ENCODE data around the gene LBH.
A peak's percentile ranks its signal among the peaks of the same experiment; 100 is the strongest.

LBH gene

DNA sequence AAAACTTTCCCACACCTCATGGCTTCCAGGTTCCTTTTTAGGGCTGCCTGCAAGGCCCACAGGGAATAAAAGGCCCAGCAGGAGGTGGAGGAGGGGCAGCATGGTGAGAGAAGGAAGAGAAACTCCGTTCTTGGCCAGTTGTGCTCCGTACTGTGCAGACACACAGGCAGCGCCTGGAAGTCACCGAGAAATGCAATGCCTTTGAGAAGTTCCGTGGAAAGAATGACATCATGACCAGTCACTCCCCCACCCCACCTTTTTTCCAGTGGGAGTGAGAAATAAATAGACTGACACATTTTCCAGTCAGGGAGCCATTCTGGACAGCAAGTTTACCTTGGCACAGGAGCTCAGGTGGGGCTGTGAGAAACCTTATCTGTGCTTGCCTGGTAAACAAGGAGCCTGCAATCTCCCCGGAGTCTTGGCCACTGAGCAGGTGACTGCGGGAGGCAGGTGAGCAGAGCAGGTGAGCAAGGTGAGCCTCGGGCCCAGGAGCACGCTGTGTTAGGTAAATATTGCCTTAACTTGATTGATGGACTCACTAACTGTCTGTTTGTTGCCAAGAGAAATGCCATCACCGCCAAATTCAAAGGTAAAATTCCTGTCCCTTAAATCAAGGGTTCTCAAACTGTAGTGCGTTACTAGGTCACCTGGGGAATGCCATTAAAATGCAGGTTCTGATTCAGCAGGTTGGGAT lies 13.5 kb upstream of the LBH start:
- DNase-seq (ENCODE audit: low spot score): peak; percentile 61

DNA sequence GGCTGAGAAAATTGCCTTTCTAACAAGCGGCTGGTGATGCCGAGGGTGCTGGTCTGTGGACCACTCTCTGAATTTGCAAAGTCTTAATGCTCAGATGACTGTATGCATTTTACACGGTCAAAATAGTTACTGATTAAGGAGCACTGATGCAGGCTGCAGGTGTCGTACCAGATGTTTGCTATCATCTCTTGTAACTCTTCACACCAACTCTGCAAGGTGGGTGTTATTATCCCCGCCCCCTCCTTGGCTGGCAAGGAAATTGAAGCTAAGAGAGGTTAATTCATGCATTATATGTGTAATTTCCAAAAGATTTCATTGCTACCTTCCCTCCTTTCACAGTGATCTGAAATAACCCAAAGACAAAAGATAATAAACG lies 13.0 kb upstream of the LBH start:
- DNase-seq (ENCODE audit: low spot score): no peak

DNA sequence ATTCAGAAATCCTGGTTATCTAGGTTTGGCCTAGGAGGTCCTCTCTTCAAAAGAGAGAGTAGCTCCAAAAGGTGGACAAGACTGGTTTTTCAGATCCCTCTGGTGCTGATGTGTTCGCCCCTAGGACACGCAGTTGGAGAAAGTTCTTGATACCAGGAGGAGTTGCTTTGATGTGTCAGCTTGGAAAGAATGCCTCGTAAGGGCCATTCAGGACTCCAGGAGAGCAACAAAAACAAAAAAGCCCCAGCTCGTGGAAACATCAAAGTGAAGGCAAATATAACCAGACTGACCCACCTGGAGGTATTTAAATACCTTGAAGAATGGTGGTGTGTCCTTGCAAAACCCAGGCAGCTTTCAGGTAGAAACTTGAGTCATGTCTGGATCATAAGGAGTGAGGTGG lies 12.5 kb upstream of the LBH start:
- peak; percentile 19 for DNase-seq (ENCODE audit: low spot score)

DNA sequence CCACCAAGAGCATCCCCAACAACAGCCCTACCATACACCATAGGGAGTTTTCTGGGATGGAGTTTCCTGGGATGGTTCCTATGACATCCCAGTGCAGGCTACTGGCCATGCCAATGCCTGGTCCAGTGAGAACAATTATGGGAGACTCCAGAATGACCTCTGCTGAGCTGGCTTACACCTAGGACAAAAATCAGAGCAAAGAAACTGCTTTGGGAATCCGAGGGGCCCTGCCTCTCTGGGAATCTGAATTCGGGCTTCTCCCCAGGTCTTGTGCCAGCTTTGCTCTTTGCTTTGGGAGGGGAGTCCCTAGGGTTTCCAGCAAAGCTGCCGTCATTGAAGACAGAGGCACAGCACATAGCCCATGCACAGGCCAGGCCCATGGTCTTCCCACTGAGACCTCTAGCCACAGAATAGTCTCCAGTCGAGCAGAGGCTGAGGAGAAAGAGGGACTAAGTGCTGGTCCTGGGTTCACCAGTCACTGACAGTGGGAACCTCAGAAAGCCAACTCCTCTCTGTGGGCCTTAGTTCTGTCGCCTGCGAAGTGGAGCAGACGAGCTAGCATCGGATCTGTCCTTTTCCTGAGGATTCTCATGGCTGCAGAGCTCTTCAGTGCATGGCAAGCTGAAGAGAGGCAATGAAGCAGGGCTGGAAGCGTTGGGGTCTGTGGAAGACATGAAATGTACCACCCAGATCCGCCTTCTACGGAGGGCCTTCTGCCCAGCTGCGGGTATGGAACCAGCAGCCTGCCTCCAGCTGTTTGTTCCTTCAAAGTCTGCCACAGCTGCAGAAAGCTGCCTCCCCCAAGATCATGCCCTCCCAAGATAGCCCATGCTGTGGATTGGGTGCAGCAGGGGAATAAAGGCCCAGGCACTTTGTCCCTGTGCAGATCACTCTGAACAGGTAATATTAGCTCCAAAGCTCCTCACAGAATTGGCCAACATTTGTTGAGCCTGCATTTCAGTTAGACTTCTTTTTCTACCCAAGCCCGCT lies 11.2 kb upstream of the LBH start:
- no peak for DNase-seq (ENCODE audit: low spot score)

DNA sequence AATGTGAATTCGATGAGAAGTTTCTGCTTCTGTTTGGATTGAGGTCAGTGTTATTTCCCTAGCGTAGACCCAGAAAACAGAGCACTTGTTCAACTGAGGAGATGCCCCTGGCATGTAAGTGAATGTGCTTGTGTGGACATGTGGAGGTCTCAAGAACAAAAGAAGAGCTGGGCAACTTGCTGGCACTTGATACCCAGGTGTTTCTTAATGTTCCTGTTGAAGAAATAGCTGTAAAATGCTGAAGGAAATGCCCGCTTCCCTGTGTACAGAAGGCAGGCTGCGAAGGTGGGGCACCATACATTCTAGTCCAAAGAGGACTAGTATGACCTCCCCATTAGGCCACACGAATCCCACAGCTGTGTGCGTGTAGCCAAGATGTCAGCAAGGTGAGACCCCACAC lies 9.8 kb upstream of the LBH start:
- no peak for DNase-seq (ENCODE audit: low spot score)

DNA sequence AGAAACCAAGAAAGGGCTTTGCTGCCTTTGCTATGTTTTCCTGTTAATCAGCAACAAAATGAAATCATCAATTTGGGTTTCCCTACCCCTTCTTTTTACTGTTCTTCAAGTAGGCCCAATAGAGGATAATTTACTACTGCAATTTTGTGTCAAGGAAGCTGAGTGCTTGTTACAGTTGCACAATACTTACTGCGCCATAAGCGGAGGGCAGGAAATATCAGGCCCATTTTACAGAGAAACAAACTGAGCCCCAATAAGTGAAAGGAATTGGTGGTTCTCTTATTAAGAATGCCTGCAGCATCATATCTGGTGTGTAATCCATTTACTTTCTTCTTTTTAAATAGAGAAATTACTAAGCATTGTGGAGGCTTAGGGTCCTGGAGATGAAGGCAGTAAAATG lies 9.3 kb upstream of the LBH start:
- no peak for DNase-seq (ENCODE audit: low spot score)

DNA sequence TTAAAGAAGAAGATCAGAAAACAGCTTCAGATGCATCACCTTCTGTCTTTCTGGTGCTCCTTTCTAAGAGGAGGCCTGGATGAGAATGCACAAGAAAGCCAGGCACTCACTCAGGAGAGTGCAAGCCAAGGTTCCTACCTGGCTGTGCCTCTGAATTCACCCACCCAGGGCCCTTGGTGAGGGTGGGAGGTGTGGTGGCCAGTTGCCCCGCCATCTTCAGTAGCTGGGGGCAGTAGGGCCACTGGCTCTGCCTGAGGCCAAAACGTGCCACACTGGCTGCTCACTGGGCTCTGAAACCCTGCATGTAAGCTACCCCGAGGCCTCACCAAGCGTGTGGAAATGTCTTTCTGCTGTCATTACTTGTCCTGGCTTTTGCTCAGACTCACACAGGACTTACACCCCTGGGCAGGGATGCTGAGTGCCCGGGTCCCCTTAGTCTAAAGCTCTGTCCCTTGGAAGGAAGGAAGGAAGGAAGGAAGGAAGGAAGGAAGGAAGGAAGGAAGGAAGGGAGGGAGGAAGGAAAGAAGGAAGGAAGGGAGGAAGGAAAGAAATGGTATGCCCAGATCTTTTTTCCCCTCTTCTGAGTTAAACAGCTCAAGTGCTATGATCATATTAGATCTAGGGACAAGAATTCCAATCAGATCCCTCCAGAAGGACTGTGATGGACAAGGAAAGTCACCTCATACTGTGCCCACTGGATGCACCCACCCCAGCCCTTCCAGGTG lies 8.5 kb upstream of the LBH start:
- no peak for DNase-seq (ENCODE audit: low spot score)

DNA sequence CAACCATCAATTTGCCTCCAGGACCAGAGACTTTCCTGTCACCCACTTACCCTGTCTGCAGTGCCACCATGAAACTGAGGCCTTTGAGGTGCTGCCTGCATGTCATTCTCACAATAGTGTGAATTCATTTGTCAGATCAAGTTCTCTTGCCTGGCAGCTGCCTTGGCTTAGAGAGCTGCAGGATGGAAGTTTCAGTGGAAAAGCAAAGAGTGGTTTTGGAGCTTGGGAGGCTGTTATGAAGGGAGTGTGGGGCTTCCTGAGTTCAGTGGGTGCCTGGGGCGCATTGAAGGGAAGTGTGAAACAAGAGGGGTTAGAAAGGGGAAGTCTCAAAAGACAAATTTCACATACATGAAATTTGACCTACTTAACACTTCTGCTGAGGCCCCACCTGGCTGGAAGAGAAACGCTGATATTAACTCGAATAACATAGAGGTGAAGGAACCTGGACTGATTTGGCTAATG lies 7.9 kb upstream of the LBH start:
- DNase-seq (ENCODE audit: low spot score): no peak

DNA sequence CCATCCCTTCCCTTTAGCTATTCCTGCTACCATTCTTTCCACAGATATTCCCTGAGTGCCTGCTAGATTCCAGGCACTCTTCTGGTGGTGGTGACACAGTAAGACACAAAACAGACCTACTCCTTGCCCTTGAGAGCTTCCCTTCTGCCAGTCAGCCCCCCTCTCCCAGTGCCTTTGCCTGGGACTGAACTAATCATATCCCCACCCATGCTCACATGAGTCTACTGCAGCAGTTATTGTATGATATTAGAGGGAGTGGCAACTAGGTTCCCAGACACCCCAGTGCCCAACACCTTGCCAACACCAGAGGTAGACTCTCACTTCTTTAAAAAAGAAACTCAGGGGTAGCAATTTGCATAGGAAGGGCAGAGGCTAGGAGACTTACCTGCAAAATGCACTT lies 7.2 kb upstream of the LBH start:
- DNase-seq (ENCODE audit: low spot score): no peak

GRCh38 chr2:30225131-30225762 lies 6.1 kb upstream of the LBH start:
- DNase-seq (ENCODE audit: low spot score): no peak

DNA sequence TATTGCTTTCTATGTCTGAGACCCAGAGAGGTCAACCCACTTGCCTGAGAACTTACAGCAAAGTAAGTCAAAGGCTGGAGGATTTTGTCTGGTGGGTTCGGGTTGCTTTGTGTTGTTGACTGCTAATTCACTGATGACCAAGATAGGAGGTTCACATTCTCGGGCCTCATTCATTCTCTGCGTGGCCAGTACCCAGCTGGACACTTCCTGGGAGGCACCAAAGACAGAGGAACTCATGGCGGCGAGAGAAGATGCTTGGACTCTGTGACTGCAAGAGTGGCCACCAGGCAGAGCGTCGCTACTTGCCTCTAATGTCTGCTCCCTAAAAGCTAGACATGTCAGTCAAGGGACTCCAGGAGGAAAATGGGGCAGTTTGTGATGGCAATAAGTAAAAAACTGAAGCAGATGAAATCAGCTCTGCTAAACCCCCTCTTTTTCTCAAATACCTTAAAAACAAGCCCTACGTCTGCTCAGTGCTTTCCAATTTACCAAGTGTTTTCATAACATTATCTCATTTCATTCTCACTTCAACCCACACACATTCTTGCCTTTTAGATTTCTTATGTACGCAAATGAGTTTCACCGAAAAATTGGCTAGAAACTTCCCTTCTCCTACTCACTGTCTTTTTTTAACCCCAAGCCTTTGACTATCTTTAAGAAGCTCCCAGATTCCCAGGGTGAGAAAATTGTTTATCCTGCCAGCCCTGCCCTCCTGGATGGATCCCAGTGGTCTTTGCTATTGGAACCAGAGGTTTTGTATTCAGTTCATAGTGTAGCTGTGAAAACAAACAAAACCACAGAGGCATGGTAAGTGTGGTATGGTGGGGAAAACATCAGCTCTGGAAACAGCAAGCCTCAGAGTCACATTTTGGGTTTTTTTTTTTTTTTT lies 4.9 kb upstream of the LBH start:
- no peak for DNase-seq (ENCODE audit: low spot score)

GRCh38 chr2:30229596-30229995 lies 1.7 kb upstream of the LBH start:
- DNase-seq (ENCODE audit: low spot score): no peak

GRCh38 chr2:30230497-30231211 lies 680 bp upstream of the LBH start:
- no peak for DNase-seq (ENCODE audit: low spot score)

- DNase-seq (ENCODE audit: low spot score): no peak
These were observed 864 bp downstream of the LBH start for GRCh38 chr2:30231996-30232800.

DNA sequence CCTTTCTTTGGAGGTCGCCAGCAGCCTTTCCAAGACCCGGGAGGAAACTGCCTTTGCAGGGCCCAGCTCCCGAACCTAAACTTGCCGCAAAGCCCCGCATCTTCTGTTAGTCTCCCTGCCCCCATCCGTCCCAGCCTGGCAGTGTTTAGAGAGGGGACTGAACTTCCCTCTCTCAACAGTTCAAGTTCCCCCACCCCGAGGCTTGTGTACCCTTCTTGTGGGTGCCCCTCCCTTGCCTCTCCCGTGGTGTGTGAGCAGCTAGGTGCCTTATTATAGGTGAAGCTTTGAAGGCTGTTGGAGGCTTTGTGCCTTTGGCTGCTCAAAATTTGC lies 1.4 kb downstream of the LBH start:
- DNase-seq (ENCODE audit: low spot score): no peak

DNA sequence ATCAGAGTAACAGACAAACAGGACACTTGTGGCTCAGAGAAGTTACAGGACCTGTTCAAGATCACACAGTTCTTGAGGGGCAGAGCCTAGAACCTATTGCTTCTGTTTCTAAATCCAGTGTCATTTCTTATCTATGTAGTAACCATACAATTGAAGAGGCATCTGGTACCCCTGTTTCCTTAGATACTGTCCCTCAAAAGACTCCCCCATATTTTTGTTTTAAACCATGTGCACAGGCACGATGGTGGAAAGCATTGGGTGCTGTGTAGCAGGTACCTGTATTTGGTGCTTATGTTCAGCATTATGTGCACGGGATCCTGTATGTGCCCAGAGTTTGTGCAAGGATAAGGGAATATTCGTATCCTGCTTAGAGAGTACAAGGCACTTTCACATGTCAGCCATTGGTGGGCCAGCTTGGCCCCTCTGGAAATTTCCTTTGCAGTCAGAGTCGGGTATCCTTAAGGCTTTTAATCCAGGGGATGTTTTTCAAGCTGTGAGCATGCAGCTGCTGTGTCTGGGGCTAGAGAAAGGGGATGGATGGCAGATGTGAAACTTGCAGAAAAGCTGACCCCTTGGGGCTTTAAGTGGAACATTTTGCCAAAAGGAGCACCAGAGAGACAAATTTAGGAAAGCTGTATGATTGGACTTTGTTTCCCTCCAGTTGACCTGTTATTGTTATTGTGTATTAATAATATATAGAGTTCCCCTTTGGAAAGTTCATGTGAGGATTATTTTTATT lies 2.1 kb downstream of the LBH start:
- DNase-seq (ENCODE audit: low spot score): no peak

DNA sequence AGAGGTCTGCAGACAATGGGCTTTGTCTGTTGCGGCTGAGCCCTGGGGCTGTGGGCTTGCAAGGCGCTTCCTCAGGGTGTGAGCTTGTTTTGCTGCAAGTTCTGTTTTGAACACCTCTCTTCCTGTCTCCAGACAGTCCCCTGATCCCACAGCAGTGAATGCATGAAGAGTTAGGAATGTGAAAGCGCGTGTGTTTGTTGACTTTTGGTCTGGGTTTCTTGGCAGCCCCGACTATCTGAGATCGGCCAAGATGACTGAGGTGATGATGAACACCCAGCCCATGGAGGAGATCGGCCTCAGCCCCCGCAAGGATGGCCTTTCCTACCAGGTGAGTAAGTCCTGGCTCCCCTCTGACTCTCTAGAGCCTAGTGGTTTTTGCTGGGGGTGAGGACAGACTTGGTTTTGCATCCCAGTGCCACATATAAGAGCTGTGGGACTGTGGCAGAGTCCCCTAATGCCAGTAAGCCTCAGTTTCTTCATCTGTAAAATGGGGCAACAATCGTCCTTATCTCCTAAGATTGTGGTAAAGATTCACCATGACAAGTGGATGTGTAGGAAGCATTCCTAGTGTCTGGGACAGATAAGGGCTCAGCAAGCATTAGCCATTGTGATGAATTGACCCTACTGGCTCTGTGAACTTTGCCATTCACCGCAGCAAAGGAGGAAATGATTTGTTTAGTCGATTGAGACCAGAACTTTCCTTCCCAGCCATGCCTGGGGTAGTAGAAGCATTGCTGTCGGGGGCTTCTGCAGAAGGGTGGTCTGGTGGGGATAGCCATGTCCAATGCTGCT lies 3.0 kb downstream of the LBH start:
- peak; percentile 51 for DNase-seq (ENCODE audit: low spot score)

DNA sequence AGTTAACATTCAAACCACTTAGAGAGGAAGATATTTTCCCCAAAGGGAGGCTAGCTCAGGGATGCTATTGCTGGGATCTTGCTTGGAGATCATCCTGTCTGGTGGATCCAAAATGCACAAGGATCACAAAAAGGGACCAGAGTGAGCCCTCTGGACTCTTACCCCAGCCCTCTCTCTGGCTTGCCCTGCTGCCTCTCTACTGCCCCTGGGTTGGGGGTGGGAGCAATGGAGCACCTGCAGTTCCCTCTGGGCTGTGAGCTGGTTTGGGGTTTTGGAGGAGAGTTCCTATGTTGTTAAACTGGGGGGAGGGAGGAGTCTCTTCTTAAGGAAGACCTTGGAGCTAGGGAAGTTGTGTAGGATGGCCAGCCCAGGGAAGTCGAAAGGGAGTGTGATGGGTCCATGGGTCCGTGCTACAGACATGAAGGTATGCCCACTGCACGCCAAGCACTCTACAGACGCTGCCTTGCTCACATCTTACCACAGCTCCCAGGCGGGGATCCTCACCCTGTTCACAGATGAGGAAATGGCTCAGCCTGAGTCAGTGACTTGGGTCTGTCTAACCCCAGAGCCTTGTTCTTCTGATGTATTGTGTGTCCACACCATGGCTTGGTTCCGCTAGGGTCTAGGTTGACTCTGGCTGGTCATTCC lies 3.8 kb downstream of the LBH start:
- no peak for DNase-seq (ENCODE audit: low spot score)

All from LoVo (cell line).